ENCODE measurements around the gene LMAN2. TPM values are rescaled to one million over a fixed set of nuclear protein-coding genes. Genes with fewer than 3 reads are reported as not detected.

LMAN2 gene
- total RNA-seq, 4 donors from 2014 or later = 144 to 179 (median 154) TPM

DNA sequence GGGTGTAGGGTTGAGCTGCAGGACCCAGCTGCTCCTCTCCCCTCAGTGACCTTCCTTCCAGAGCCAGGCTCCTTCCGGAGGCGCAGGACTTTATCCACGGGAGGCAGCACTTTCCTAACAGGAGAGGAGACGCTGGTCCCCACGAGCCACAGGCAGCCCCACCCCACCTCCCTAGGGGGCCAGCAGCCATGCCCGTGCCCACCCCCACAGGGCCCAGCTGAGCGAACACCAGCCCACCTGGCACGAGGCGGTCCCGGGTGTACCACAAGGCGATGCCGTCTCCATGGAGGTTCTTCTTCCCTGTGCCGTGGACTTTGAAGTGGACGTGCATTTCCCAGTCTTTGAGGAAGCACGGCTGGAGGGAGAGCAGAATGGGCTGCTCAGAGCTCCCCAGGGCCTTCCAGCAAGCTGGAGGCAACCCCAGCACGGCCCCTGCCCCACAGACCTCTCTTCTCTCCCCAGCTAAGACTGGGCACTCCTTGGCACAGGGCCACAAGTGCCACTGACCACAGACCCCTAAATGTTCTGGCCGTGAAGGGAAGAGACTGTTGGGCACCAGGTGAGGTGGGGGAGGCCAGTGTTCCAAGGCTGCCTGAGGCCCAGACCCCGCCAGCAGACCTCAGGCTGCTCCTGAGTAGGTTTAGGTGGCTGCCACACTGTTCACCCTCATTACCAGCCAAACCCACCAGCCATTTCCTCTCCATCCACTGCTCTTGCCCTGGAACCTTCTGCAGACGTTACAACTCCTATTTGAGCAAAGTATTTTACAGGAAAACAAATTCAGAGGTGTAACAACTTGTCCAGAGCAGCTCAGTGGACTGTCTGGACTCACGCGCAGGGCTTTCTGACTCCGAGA, 13.0 kb downstream of the LMAN2 start:
- no peak for DNase-seq (ENCODE audit: low spot score in 2 of 2)
- no peaks in the 10 kb centered on the region for H3K9me3 ChIP-seq
- TF ChIP-seq EP300 (IDR thresholded peaks at IDR 0.05) (no peak), CTCF (IDR thresholded peaks at IDR 0.05) (no peak), POLR2A (IDR thresholded peaks at IDR 0.05) (no peak)
- no peak overlapping the region for H3K4me3 ChIP-seq
- H3K27me3 ChIP-seq = no peaks in the 10 kb centered on the region
- no peaks in the 10 kb centered on the region for H3K4me1 ChIP-seq
- 81 to 87% methylated on average over 22 of the region's 22 CpGs for WGBS, 2 donors
- no peak overlapping the region for H3K27ac ChIP-seq
- H3K36me3 ChIP-seq = peaks cover 3 to 92% (median 20%) of the 10 kb centered on the region in 3 donors

- no peak for DNase-seq (ENCODE audit: low spot score in 2 of 2)
- no peaks in the 10 kb centered on the region for H3K27me3 ChIP-seq
- H3K27ac ChIP-seq = no peak overlapping the region
- TF ChIP-seq CTCF (IDR thresholded peaks at IDR 0.05) = no peak
- peaks cover 6 to 95% (median 32%) of the 10 kb centered on the region in 3 donors for H3K36me3 ChIP-seq
- no peaks in the 10 kb centered on the region for H3K4me1 ChIP-seq
- H3K4me3 ChIP-seq = no peak overlapping the region
- WGBS, 2 donors = 89 to 91% methylated on average over 23 to 36 of the region's 36 CpGs
- H3K9me3 ChIP-seq = no peaks in the 10 kb centered on the region
Observed at GRCh38 chr5:177336603-177337494, 14.6 kb downstream of the LMAN2 start.

- H3K36me3 ChIP-seq = peaks cover 6 to 95% (median 32%) of the 10 kb centered on the region in 3 donors
- TF ChIP-seq POLR2A (IDR thresholded peaks at IDR 0.05) (no peak), EP300 (IDR thresholded peaks at IDR 0.05) (no peak), CTCF (IDR thresholded peaks at IDR 0.05) (no peak)
- H3K9me3 ChIP-seq = no peaks in the 10 kb centered on the region
- H3K27me3 ChIP-seq = no peaks in the 10 kb centered on the region
- no peak overlapping the region for H3K27ac ChIP-seq
- H3K4me1 ChIP-seq = no peaks in the 10 kb centered on the region
- whole genome bisulfite sequencing, 2 donors = 64% methylated on average over 12 of the region's 12 CpGs
- DNase-seq (ENCODE audit: low spot score in 2 of 2) = no peak
- H3K4me3 ChIP-seq = no peak overlapping the region
Observed at GRCh38 chr5:177336112-177336511, 15.4 kb downstream of the LMAN2 start.

DNA sequence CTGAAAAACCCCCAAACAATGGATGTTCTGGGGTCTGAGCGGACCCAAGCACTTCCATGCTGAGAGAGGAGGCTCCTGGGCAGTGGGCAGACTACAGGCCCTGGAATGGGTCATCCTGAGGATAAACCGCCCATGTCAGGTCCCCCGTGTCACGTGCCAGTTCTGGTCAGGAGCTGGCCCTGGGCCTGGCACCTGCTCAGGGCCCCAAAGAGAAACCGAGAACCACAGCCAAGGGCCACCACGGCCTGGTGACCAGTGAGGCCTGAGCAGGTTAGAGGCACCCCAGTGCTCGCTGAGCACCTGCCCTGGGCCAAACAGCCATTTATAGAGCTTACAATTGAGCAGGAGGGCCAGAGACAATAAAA, 15.8 kb downstream of the LMAN2 start:
- Histone ChIP-seq H3K4me3 (no peak overlapping the region), H3K27ac (no peak overlapping the region), H3K4me1 (no peaks in the 10 kb centered on the region), H3K9me3 (no peaks in the 10 kb centered on the region), H3K27me3 (no peaks in the 10 kb centered on the region), H3K36me3 (peaks cover 6 to 96% (median 32%) of the 10 kb centered on the region in 3 donors)
- no peak for DNase-seq (ENCODE audit: low spot score in 2 of 2)
- no peak for TF ChIP-seq CTCF (IDR thresholded peaks at IDR 0.05)
- no peak for TF ChIP-seq POLR2A (IDR thresholded peaks at IDR 0.05)
- TF ChIP-seq EP300 (IDR thresholded peaks at IDR 0.05) = no peak
- WGBS, 2 donors = 84 to 93% methylated on average over 6 to 7 of the region's 7 CpGs

Measured in tibial nerve (tissue), 4 donors.